ENCODE measurements around the gene UNC5A. TPM values are rescaled to one million over a fixed set of nuclear protein-coding genes. Genes with fewer than 3 reads are reported as not detected.

UNC5A gene
- polyA plus RNA-seq, 1 of the 3 experiments (the other 2 are of a cell fraction) = 0.46 TPM

DNA sequence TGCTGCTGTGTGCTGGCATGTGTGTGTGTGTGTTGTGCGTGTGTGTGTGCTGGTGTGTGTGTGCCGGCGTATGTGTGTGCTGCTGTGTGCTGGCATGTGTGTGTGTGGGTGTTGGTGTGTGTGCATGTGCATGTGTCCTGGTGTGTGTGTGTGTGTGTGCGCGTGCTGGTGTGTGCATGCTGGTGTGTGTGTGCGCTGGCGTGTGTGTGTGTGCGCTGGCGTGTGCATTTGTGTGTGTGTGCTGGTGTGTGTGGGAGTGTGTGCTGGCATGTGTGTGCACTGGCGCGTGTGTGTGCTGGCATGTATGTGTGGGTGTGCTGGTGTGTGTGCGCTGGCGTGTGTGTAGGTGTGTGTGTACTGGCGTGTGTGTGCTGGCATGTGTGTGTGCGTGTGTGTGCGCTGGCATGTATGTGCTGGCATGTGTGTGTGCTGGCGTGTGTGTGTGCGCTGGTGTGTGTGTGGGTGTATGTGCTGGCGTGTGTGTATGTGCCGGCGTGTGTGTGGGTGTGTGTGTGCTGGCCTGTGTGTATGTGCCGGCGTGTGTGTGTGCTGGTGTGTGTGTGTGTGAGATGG, 20.1 kb downstream of the UNC5A start:
- H3K79me2 ChIP-seq (ENCODE audit: insufficient read depth) = no peaks in the 10 kb centered on the region
- peaks cover 0 to 30% of the 10 kb centered on the region in 2 experiments; a peak in 2 of 4 replicates for H3K4me1 ChIP-seq (ENCODE audit: control insufficient read depth in 1 of 2, insufficient read depth in 2 of 2, low read depth in 1 of 2, low read length in 1 of 2)
- no peaks in the 10 kb centered on the region for H4K20me1 ChIP-seq (ENCODE audit: insufficient read depth)
- H3K27me3 ChIP-seq (ENCODE audit: insufficient read depth) = peaks cover 4% of the 10 kb centered on the region; the same call in 1 of the 2 replicates
- no peaks in the 10 kb centered on the region for H3F3A ChIP-seq (replicated peaks; ENCODE audit: insufficient read depth)
- 72% methylated on average over 19 of the region's 23 CpGs for WGBS (ENCODE audit: low lambda C conversion rate)
- H3K9me3 ChIP-seq = no peaks in the 10 kb centered on the region
- no peaks in the 10 kb centered on the region for H3K9me2 ChIP-seq
- ChIA-PET POLR2A (interaction anchor here (0.6 to 1.0 kb wide), 2 partner anchors 14 to 19 kb away, joined by 3 read pairs; no protein-coding TSS in a partner anchor), CTCF (interaction anchor here (0.8 to 1.5 kb wide), 6 partner anchors 12 to 170 kb away, joined by 3 to 4 read pairs (median 3); no protein-coding TSS in a partner anchor)
- H3K4me2 ChIP-seq = no peak overlapping the region
- H2AFZ ChIP-seq (ENCODE audit: low read depth) = no peak overlapping the region
- H3K9ac ChIP-seq = no peak overlapping the region
- no peaks in the 10 kb centered on the region for H3K36me3 ChIP-seq (replicated peaks in 1 of 2; ENCODE audit: control insufficient read depth in 1 of 2, insufficient read depth in 2 of 2, low read length in 1 of 2)
- DNase-seq = no peak
- no peak for TF ChIP-seq CTCF (IDR thresholded peaks at IDR 0.05)
- TF ChIP-seq RXRA (IDR thresholded peaks at IDR 0.05; ENCODE audit: borderline replicate concordance, low read depth) = no peak
- no peak for TF ChIP-seq TEAD4 (IDR thresholded peaks at IDR 0.05; ENCODE audit: borderline replicate concordance, insufficient read depth)
- TF ChIP-seq IRF3 (IDR thresholded peaks at IDR 0.05; ENCODE audit: low read depth, low read length) = no peak
- TF ChIP-seq YY1 (IDR thresholded peaks at IDR 0.05; ENCODE audit: low read depth) = no peak
- TF ChIP-seq MXI1 (IDR thresholded peaks at IDR 0.05; ENCODE audit: low read depth, low read length) = no peak
- no peak for TF ChIP-seq EZH2phosphoT487 (IDR thresholded peaks at IDR 0.05; ENCODE audit: borderline replicate concordance, low read depth)
- no peak for TF ChIP-seq ZBTB33 (IDR thresholded peaks at IDR 0.05; ENCODE audit: borderline replicate concordance, low read depth)
- 0 out of 2 replicates have a peak, but pooled peaks have one; percentile 8 for TF ChIP-seq SMC3 (IDR thresholded peaks at IDR 0.05; ENCODE audit: low read depth, low read length)
- H3K27ac ChIP-seq (ENCODE audit: low read depth in 2 of 2, low read length in 1 of 2) = peak overlapping the region in 1 of 2 experiments; percentile 4; a peak in 1 of 4 replicates
- H3K4me3 ChIP-seq (ENCODE audit: low read depth in 2 of 2, low read length in 1 of 2) = no peak overlapping the region

DNA sequence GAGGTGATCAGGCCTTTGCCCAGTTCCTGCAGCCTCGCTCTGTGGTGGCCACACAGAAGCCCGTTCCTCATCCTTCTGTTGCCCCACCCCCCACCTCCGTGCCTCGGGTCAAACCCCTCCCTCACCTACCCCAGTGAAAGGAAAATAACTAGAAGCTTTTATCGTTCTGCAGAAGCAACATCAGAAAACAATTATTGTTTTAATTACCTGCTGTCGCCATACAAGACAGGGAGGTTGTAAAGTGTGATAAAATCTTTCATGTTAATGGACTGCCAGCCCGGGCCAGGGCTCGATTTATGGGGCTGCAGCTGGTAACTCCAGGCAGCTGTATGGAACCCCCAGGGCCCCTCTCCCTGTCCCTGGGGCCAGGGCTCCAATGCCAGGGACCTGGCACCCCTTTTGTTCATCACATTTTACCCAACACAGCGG, 20.6 kb downstream of the UNC5A start:
- CTCF ChIA-PET = interaction anchor here (1.0 to 1.6 kb wide), 6 partner anchors 11 to 174 kb away, joined by 3 to 4 read pairs (median 3); no protein-coding TSS in a partner anchor

More for the DNA sequence above, 20.6 kb downstream of the UNC5A start:
- H3K9me3 ChIP-seq = no peaks in the 10 kb centered on the region
- no peak overlapping the region for H3K4me3 ChIP-seq (ENCODE audit: low read depth in 2 of 2, low read length in 1 of 2)
- H3K36me3 ChIP-seq (replicated peaks in 1 of 2; ENCODE audit: control insufficient read depth in 1 of 2, insufficient read depth in 2 of 2, low read length in 1 of 2) = no peaks in the 10 kb centered on the region
- POLR2A ChIA-PET = interaction anchor here (0.6 to 1.0 kb wide), 2 partner anchors 14 to 20 kb away, joined by 3 read pairs; no protein-coding TSS in a partner anchor
- TF ChIP-seq TCF12 (IDR thresholded peaks at IDR 0.05) = peak; percentile 28; the same call in 1 of the 2 replicates
- TF ChIP-seq RCOR1 (IDR thresholded peaks at IDR 0.05; ENCODE audit: low read length) = peak; percentile 95
- TF ChIP-seq MXI1 (IDR thresholded peaks at IDR 0.05; ENCODE audit: low read depth, low read length) = peak; percentile 79; the same call in 1 of the 2 replicates
- peak in 1 of 2 experiments; percentile 95; a peak in 2 of 4 replicates for TF ChIP-seq EP300 (IDR thresholded peaks at IDR 0.05; ENCODE audit: borderline replicate concordance in 1 of 2, low read depth in 1 of 2, low read length in 1 of 2)
- peak; percentile 90 for TF ChIP-seq CHD2 (IDR thresholded peaks at IDR 0.05; ENCODE audit: low read length, partially characterized antibody)
- TF ChIP-seq RAD21 (IDR thresholded peaks at IDR 0.05; ENCODE audit: low read length) = peak; percentile 9; the same call in 1 of the 2 replicates
- peak; percentile 96 for TF ChIP-seq FOXJ3 (CRISPR knock-in tag; IDR thresholded peaks at IDR 0.05)
- no peak for TF ChIP-seq TEAD4 (IDR thresholded peaks at IDR 0.05; ENCODE audit: borderline replicate concordance, insufficient read depth)
- TF ChIP-seq JUND (IDR thresholded peaks at IDR 0.05) = no peak
- TF ChIP-seq GATA2 (CRISPR knock-in tag; IDR thresholded peaks at IDR 0.05) = peak; percentile 98
- no peaks in the 10 kb centered on the region for H3K9me2 ChIP-seq
- peak overlapping the region in 1 of 2 experiments; percentile 48; a peak in 2 of 4 replicates for H3K27ac ChIP-seq (ENCODE audit: low read depth in 2 of 2, low read length in 1 of 2)
- H3K79me2 ChIP-seq (ENCODE audit: insufficient read depth) = no peaks in the 10 kb centered on the region
- no peak overlapping the region for H2AFZ ChIP-seq (ENCODE audit: low read depth)
- peaks cover 4% of the 10 kb centered on the region; the same call in 1 of the 2 replicates for H3K27me3 ChIP-seq (ENCODE audit: insufficient read depth)
- peaks cover 0 to 35% of the 10 kb centered on the region in 2 experiments; a peak in 2 of 4 replicates for H3K4me1 ChIP-seq (ENCODE audit: control insufficient read depth in 1 of 2, insufficient read depth in 2 of 2, low read depth in 1 of 2, low read length in 1 of 2)
- 8% methylated on average over 9 of the region's 9 CpGs for WGBS (ENCODE audit: low lambda C conversion rate)
- H3F3A ChIP-seq (replicated peaks; ENCODE audit: insufficient read depth) = no peaks in the 10 kb centered on the region
- no peak overlapping the region for H3K4me2 ChIP-seq
- H3K9ac ChIP-seq = no peak overlapping the region
- peak; percentile 93 for DNase-seq
- no peaks in the 10 kb centered on the region for H4K20me1 ChIP-seq (ENCODE audit: insufficient read depth)
